ENCODE measurements around the gene ALDH3A1. TPM values are rescaled to one million over a fixed set of nuclear protein-coding genes. Genes with fewer than 3 reads are reported as not detected.

The ALDH3A1 gene
- 0.36 and 0.38 TPM in 2 replicates for total RNA-seq

DNA sequence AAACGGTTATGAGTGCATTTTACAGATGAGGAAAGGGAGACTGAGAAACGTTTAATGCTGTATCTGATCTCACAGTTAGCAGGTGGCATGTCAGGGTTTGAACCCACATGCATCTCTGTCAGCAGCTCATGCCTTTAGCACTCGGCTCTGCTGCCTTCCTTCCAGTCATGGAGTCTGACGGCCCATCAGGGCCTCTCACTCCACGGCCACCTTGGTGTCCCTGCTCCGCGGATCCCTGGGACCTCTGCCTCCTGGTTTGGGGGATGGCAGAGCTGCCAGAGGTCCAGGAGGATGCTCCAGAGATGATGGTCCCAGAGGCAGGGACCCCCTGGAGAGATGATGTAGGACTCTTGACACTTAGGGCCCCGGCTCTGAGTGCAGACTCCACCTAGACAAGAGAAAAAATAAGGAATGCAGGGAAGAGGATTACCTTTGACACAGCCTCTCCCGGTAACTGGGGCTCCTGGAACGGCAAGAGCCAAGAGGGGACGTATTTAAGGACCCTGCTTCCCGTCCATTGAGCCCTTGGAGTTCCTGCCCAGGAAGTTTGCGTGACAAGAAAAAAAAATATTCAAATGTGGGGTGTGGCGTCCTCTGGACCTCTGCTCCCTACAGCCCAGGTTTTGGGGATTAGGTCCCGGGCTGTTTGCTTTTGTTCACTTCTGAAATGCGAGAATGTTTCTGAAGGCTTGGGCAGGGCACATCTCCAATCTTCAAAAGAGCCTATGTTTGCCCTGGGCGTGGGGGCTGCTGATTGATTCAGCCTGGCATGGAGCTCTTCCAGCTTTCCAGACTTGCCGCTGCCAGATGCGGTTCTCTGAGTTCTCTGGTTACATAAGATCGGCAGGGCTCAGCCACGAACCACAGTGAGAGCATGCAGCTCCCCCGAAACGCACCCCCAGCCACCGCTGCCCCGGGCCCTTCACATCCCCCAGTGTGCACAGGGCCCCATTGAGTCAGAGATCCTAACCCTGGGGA, at the start of gene ALDH3A1:
TSS of gene ALDH3A1 (minus strand) at position 470 of the 978 bp plus-strand sequence. CDS start 3,169 bp downstream, outside the sequence.

DNA sequence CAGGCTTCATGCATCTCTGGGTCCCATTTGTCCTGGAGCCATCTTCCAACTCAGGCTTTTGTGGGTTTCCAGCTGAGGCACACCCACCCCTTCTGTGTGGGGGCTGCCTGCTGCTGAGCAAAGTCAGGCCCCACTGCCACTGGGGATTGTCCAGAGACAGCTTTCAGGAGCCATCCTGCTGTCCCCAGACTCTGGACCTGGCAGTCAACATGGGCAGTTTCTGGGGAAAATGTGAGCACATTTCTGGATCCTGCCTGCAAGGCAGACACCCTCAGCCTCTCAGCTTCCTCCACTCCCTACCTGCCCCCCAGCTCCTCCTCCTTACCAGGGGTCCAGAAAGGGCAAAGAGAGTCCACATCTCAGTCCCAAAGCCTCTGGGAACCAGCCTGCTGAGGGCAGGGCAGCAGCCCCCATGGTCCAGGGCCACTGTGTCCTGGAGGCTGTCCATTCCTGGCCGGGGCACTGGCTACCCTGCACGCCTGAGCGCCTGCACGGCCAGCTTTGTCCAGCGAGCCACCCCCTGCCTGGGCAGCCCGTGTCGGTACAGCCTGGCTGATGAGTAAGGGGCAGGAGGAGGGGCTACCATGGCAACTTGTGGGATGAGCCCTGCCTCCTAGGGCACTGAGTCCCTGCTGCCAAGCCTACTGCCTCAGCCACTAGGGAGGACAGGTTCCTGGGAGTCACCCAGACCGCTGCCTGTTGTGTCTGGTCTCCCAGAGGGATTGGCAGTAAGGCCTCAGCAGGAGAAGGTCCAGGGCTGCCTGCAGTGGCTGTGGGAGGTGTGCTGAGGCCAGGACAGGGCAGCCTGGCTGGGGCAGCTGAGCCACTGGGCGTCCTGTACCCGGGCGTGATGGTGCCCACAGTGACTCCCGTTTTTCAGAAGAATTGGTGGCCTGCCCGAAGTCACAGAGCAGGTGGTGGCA, 31.7 kb downstream of the ALDH3A1 start, which contains the start of gene SLC47A2:
TSS of gene SLC47A2 (minus strand) at position 477 of the 923 bp plus-strand sequence. CDS start at position 448, 29 bp downstream.

Other genes starting within 250 kb of the ALDH3A1 start
- gene SLC47A1, start 214.4 kb downstream of the ALDH3A1 start, total RNA-seq: 3.4 and 4.1 TPM in 2 replicates
- gene ALDH3A2, start 99.5 kb downstream of the ALDH3A1 start, total RNA-seq: 27.0 and 40.1 TPM in 2 replicates
- not detected in 2 replicates for gene SLC47A2, start 31.7 kb downstream of the ALDH3A1 start, total RNA-seq
- 17.0 and 22.8 TPM in 2 replicates for gene ULK2, start 119.6 kb upstream of the ALDH3A1 start, total RNA-seq
- gene AKAP10, start 229.5 kb upstream of the ALDH3A1 start, total RNA-seq: 13.9 and 21.2 TPM in 2 replicates